ENCODE measurements around the gene RYR3. TPM values are rescaled to one million over a fixed set of nuclear protein-coding genes. Genes with fewer than 3 reads are reported as not detected.

RYR3 gene
- total RNA-seq (0.17 and 0.26 TPM in 2 replicates), polyA plus RNA-seq (not detected in 2 replicates), polyA minus RNA-seq (ENCODE audit: low replicate concordance) (not detected in 2 replicates)
- 0.13 and 0.14 TPM in 2 replicates for polyA plus RNA-seq (2012)

DNA sequence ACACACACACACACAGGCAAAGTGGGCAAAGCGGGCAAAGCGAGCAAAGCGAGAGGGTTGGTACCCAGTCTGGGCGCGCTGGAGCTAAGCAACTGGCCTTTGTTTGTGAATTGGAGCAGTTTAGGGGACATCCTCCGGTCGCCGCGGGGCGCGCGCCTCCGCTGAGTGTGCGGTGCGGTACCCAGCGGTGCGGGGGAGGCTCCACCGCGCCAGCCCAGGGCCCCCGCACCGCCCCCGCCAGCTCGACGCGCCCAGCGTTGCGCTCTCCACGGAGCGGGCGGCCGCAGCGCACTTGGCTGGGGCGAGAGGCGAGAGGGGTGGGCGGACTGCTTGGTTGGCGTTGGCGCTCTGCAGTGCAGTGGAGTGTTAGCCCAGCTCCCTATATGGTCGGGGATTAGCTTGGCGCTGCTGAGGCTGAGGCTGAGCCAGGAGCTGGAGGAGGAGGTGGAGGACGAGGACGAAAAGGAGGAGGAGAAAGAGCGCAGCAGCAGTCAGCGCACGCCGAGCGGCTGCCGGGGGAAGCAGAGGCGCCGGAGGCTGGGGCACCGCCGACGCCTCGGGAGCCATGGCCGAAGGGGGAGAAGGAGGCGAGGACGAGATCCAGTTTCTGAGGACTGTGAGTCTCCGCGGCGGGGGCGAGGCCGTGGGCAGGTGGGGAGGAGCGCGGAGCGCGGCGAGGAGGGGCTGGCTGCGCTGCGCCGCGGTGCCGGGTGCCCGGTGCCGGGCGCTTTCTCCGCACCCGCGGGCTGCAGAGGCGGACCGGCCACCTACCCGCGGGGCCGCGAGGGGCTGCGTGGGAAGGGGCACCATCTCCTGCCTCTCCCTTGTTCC is at the start of gene RYR3:
Gene RYR3 (plus strand): TSS at position 487 of the 831 bp plus-strand sequence. CDS start 79 bp downstream, at position 566.
- no peak within 1 kb of the TSS for H3K4me2 ChIP-seq (ENCODE audit: extremely low read depth, insufficient read depth, low read length)

DNA sequence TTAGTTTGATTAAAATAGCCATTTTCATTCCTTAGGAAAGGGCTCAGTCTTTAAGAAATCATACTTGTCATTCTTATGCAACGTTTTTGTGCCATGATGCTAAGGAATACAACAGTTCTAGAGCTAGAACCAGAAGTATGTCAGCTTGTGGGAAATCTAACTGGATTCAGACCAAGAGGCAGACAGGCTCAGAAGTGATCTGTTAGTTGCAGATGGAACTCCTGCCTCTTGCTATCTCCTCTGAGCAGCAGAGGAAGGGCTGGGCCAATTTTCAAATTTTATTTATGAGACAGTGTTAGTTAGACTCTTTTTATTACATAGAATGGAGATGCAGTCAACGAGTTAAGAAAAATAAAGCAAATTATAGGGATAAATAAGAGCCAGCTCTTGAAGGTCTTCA is 48.5 kb upstream of the RYR3 start:
- H3K4me3 ChIP-seq (replicated peaks in 1 of 4; ENCODE audit: control extremely low read depth in 1 of 4, insufficient read depth in 1 of 4, low read depth in 3 of 4, low read length in 4 of 4), result no peak overlapping the region
- no peaks in the 10 kb centered on the region for H3K9me3 ChIP-seq (ENCODE audit: control insufficient read depth, insufficient read depth, low read depth, low read length)
- DNase-seq (ENCODE audit: low read depth in 2 of 2), result no peak
- H3K9ac ChIP-seq (ENCODE audit: insufficient read depth, low read length), result no peak overlapping the region
- TF ChIP-seq EZH2 (IDR thresholded peaks at IDR 0.05; ENCODE audit: low read length, missing control alignments), result no peak
- TF ChIP-seq, protein P1, sequence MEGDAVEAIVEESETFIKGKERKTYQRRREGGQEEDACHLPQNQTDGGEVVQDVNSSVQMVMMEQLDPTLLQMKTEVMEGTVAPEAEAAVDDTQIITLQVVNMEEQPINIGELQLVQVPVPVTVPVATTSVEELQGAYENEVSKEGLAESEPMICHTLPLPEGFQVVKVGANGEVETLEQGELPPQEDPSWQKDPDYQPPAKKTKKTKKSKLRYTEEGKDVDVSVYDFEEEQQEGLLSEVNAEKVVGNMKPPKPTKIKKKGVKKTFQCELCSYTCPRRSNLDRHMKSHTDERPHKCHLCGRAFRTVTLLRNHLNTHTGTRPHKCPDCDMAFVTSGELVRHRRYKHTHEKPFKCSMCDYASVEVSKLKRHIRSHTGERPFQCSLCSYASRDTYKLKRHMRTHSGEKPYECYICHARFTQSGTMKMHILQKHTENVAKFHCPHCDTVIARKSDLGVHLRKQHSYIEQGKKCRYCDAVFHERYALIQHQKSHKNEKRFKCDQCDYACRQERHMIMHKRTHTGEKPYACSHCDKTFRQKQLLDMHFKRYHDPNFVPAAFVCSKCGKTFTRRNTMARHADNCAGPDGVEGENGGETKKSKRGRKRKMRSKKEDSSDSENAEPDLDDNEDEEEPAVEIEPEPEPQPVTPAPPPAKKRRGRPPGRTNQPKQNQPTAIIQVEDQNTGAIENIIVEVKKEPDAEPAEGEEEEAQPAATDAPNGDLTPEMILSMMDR (conservative IDR thresholded peaks at IDR 0.05 in 1 of 2, IDR thresholded peaks at IDR 0.05 in 1 of 2; ENCODE audit: low read depth in 1 of 2, low read length in 2 of 2), result no peak
- H4K20me1 ChIP-seq (ENCODE audit: control insufficient read depth, extremely low read depth, insufficient read depth, low read length), result no peaks in the 10 kb centered on the region
- peaks cover under 1% of the 10 kb centered on the region for H3K27me3 ChIP-seq (ENCODE audit: control insufficient read depth, insufficient read depth, low read length)
- H3K36me3 ChIP-seq (ENCODE audit: control insufficient read depth, insufficient read depth, low read length), result no peaks in the 10 kb centered on the region
- H3K4me2 ChIP-seq (ENCODE audit: extremely low read depth, insufficient read depth, low read length), result no peak overlapping the region
- no peak overlapping the region for H3K27ac ChIP-seq (ENCODE audit: insufficient read depth, low read length)
- no peak overlapping the region for H2AFZ ChIP-seq (ENCODE audit: low read length)
- no peaks in the 10 kb centered on the region for H3K4me1 ChIP-seq (ENCODE audit: control insufficient read depth, extremely low read depth, insufficient read depth, low read length)
- no peaks in the 10 kb centered on the region for H3K79me2 ChIP-seq (ENCODE audit: control insufficient read depth, insufficient read depth, low read length)

More for the DNA sequence above, at the start of gene RYR3:
- Histone ChIP-seq H3K9ac (ENCODE audit: insufficient read depth, low read length) (no peak within 1 kb of the TSS), H3K27me3 (ENCODE audit: control insufficient read depth, insufficient read depth, low read length) (peaks cover 17% of the 10 kb centered on the region), H3K4me1 (ENCODE audit: control insufficient read depth, extremely low read depth, insufficient read depth, low read length) (no peaks in the 10 kb centered on the region), H2AFZ (ENCODE audit: low read length) (no peak within 1 kb of the TSS), H3K27ac (ENCODE audit: insufficient read depth, low read length) (no peak within 1 kb of the TSS), H3K79me2 (ENCODE audit: control insufficient read depth, insufficient read depth, low read length) (no peaks in the 10 kb centered on the region), H3K36me3 (ENCODE audit: control insufficient read depth, insufficient read depth, low read length) (no peaks in the 10 kb centered on the region), H3K4me3 (replicated peaks in 1 of 4; ENCODE audit: control extremely low read depth in 1 of 4, insufficient read depth in 1 of 4, low read depth in 3 of 4, low read length in 4 of 4) (no peak within 1 kb of the TSS), H3K9me3 (ENCODE audit: control insufficient read depth, insufficient read depth, low read depth, low read length) (no peaks in the 10 kb centered on the region), H4K20me1 (ENCODE audit: control insufficient read depth, extremely low read depth, insufficient read depth, low read length) (no peaks in the 10 kb centered on the region)
- DNase-seq (ENCODE audit: low read depth in 2 of 2), result peak; percentile 9 to 60
- TF ChIP-seq, protein P1 (conservative IDR thresholded peaks at IDR 0.05 in 1 of 2, IDR thresholded peaks at IDR 0.05 in 1 of 2; ENCODE audit: low read depth in 1 of 2, low read length in 2 of 2), result no peak
- TF ChIP-seq EZH2 (IDR thresholded peaks at IDR 0.05; ENCODE audit: low read length, missing control alignments), result peak; percentile 64

DNA sequence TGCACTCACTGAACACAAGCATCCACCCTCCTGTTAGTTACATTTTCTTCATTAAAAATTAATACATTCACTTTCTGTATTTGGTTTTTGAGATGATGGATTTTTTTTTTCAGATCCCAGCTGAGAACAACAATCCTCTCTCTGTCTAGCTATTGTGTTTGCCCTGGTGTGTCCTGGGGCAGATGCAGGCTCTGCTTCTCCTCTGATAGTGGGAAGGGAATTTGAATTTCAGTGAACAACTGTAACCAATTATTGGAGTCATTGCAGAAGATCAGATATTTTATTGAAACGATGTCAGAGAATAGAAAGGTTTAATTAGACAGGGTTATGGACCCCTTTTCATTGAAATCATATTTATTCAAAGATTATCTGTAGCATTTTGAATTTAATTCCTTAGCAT is 33.1 kb upstream of the RYR3 start:
- H3K4me2 ChIP-seq (ENCODE audit: extremely low read depth, insufficient read depth, low read length), result no peak overlapping the region
- no peaks in the 10 kb centered on the region for H3K79me2 ChIP-seq (ENCODE audit: control insufficient read depth, insufficient read depth, low read length)
- H3K4me3 ChIP-seq (replicated peaks in 1 of 4; ENCODE audit: control extremely low read depth in 1 of 4, insufficient read depth in 1 of 4, low read depth in 3 of 4, low read length in 4 of 4), result no peak overlapping the region
- TF ChIP-seq EZH2 (IDR thresholded peaks at IDR 0.05; ENCODE audit: low read length, missing control alignments), result no peak
- no peak overlapping the region for H3K27ac ChIP-seq (ENCODE audit: insufficient read depth, low read length)
- no peak overlapping the region for H3K9ac ChIP-seq (ENCODE audit: insufficient read depth, low read length)
- no peak for DNase-seq (ENCODE audit: low read depth in 2 of 2)
- H4K20me1 ChIP-seq (ENCODE audit: control insufficient read depth, extremely low read depth, insufficient read depth, low read length), result no peaks in the 10 kb centered on the region
- H2AFZ ChIP-seq (ENCODE audit: low read length), result no peak overlapping the region
- no peaks in the 10 kb centered on the region for H3K36me3 ChIP-seq (ENCODE audit: control insufficient read depth, insufficient read depth, low read length)
- no peaks in the 10 kb centered on the region for H3K9me3 ChIP-seq (ENCODE audit: control insufficient read depth, insufficient read depth, low read depth, low read length)
- no peaks in the 10 kb centered on the region for H3K4me1 ChIP-seq (ENCODE audit: control insufficient read depth, extremely low read depth, insufficient read depth, low read length)
- H3K27me3 ChIP-seq (ENCODE audit: control insufficient read depth, insufficient read depth, low read length), result no peaks in the 10 kb centered on the region
